CD14-positive monocyte (primary cell): ENCODE results near the gene WDR4. TPM values are rescaled to one million over a fixed set of nuclear protein-coding genes. Genes with fewer than 3 reads are reported as not detected.
A peak's percentile ranks its signal among the peaks of the same experiment; 100 is the strongest.

ENCODE experiments used
- DNase-seq, 3 donors: peaks; one replicate each; pipeline ENCODE4 v3.0.0-alpha.2; 2011 to 2022
- H2AFZ ChIP-seq: 2 replicates; pipeline ENCODE4 v1.6.0; 2012; ENCODE audit warnings: mild to moderate bottlenecking, low read depth, low read length, inconsistent platforms; ENCODE audit not compliant: insufficient read depth, poor library complexity, severe bottlenecking
- H3K27ac ChIP-seq, 2 donors: 1 replicate in 1 of 2; 2 replicates in 1 of 2; pipeline ENCODE4 v1.5.1; 2012 to 2013; ENCODE audit warnings: low read length in 2 of 2, control low read depth in 1 of 2, inconsistent platforms in 1 of 2, low read depth in 1 of 2, mild to moderate bottlenecking in 1 of 2
- H3K27me3 ChIP-seq, 2 donors: one replicate each; pipeline versions ENCODE4 v1.6.0 to v1.6.1; 2011 to 2013; ENCODE audit warnings: low read length in 2 of 2; ENCODE audit not compliant: control insufficient read depth in 2 of 2, insufficient read depth in 2 of 2
- H3K36me3 ChIP-seq, 2 donors: replicated peaks in 1 of 2; 1 replicate in 1 of 2; 2 replicates in 1 of 2; pipeline versions ENCODE4 v1.5.1 to v1.6.1; 2012 to 2013; ENCODE audit warnings: low read length in 2 of 2, control low read depth in 1 of 2, inconsistent platforms in 1 of 2, mild to moderate bottlenecking in 1 of 2; ENCODE audit not compliant: insufficient read depth in 2 of 2, control insufficient read depth in 1 of 2
- H3K4me1 ChIP-seq, 2 donors: 1 replicate in 1 of 2; 2 replicates in 1 of 2; pipeline versions ENCODE4 v1.5.1 to v1.6.1; 2012 to 2013; ENCODE audit warnings: low read length in 2 of 2, control low read depth in 1 of 2, inconsistent platforms in 1 of 2, mild to moderate bottlenecking in 1 of 2, moderate library complexity in 1 of 2; ENCODE audit not compliant: insufficient read depth in 2 of 2, control insufficient read depth in 1 of 2
- H3K4me2 ChIP-seq: replicated peaks from 2 replicates; pipeline ENCODE3; 2012; ENCODE audit warnings: low read length, moderate library complexity, mild to moderate bottlenecking; ENCODE audit not compliant: poor library complexity, severe bottlenecking; ENCODE audit errors: extremely low read depth
- H3K4me3 ChIP-seq, 3 experiments: fragments of 200-600 bp in 1 of 3; sonication (generic) in 1 of 3; replicated peaks in 1 of 3; 1 replicate in 2 of 3; 2 replicates in 1 of 3; pipeline ENCODE4 v1.5.1; 2011 to 2013; ENCODE audit warnings: low read length in 3 of 3, mild to moderate bottlenecking in 3 of 3, control low read depth in 2 of 3, low read depth in 2 of 3, inconsistent platforms in 1 of 3, moderate library complexity in 1 of 3
- H3K79me2 ChIP-seq: 2 replicates; pipeline ENCODE4 v1.6.0; 2012; ENCODE audit warnings: mild to moderate bottlenecking, control low read depth, inconsistent platforms, low read length, moderate library complexity; ENCODE audit not compliant: insufficient read depth
- H3K9ac ChIP-seq: 2 replicates; pipeline ENCODE4 v1.6.0; 2017; ENCODE audit warnings: low read length, mild to moderate bottlenecking; ENCODE audit not compliant: insufficient read depth, poor library complexity, severe bottlenecking
- H3K9me3 ChIP-seq, 2 donors: replicated peaks in 1 of 2; 1 replicate in 1 of 2; 2 replicates in 1 of 2; pipeline versions ENCODE4 v1.5.1 to v1.6.1; 2012 to 2013; ENCODE audit warnings: low read length in 2 of 2, control low read depth in 1 of 2; ENCODE audit not compliant: control insufficient read depth in 1 of 2, insufficient read depth in 1 of 2
- H4K20me1 ChIP-seq: 2 replicates; pipeline ENCODE4 v1.6.0; 2012; ENCODE audit warnings: mild to moderate bottlenecking, low read length, control low read depth, moderate library complexity; ENCODE audit not compliant: insufficient read depth
- H3K27ac Mint-ChIP-seq, 7 donors: one replicate each; pipeline ENCODE4 v1.8.0; 2020; ENCODE audit warnings: mild to moderate bottlenecking in 7 of 7, mixed read lengths in 7 of 7, moderate library complexity in 6 of 7, inconsistent platforms in 2 of 7
- H3K27me3 Mint-ChIP-seq, 3 donors: one replicate each; pipeline ENCODE4 v1.8.0; 2021 to 2022; ENCODE audit warnings: low read depth in 3 of 3, mild to moderate bottlenecking in 3 of 3, mixed read lengths in 3 of 3, moderate library complexity in 3 of 3, inconsistent platforms in 1 of 3
- H3K36me3 Mint-ChIP-seq, 2 donors: one replicate each; pipeline ENCODE4 v1.8.0; 2020; ENCODE audit warnings: mixed read lengths in 2 of 2, inconsistent platforms in 1 of 2, mild to moderate bottlenecking in 1 of 2
- H3K4me1 Mint-ChIP-seq: one replicate; pipeline ENCODE4 v1.8.0; 2020; ENCODE audit warnings: mild to moderate bottlenecking, mixed read lengths
- H3K4me3 Mint-ChIP-seq, 2 donors: one replicate each; pipeline ENCODE4 v1.8.0; 2020; ENCODE audit warnings: mild to moderate bottlenecking in 2 of 2, mixed read lengths in 2 of 2, moderate library complexity in 1 of 2
- H3K9me3 Mint-ChIP-seq, 7 donors: one replicate each; pipeline ENCODE4 v1.8.0; 2020 to 2022; ENCODE audit warnings: mixed read lengths in 7 of 7, mild to moderate bottlenecking in 6 of 7, moderate library complexity in 6 of 7, inconsistent platforms in 2 of 7
- WGBS: methylation state at CpG from one replicate; pipeline ENCODE4 v1.1.5; 2013; ENCODE audit warnings: missing lambda C conversion rate; ENCODE audit not compliant: insufficient coverage; 5-methylcytosine and 5-hydroxymethylcytosine counted together
- intact Hi-C, 2 donors: fragments of 100-400 bp; cut with micrococcal nuclease; formaldehyde crosslinking; loops; one replicate each; pipeline versions ENCODE4 v1.15.0 to v1.15.1; 2023
- polyA plus RNA-seq, 3 donors: library from polyadenylated mRNA; depleted of rRNA in 1 of 3; unstranded in 2 of 3; stranded (reverse) in 1 of 3; fragments of 300-500 nt in 2 of 3; fragments of >200 nt in 1 of 3; fragmentation: Illumina TruSeq in 2 of 3; gene quantifications; 1 replicate in 2 of 3; 2 replicates in 1 of 3; pipeline ENCODE4 v1.2.3, GENCODE V29; 2012 to 2021
- TF ChIP-seq, protein P1 (sequence below): fragments of 200-600 bp; IDR thresholded peaks from one replicate; pipeline ENCODE4 v1.8.0; 2022; ENCODE audit warnings: antibody characterized with exemption, mild to moderate bottlenecking

WDR4 gene
- polyA plus RNA-seq, 3 donors = 2.9 to 7.0 (median 3.6) TPM

DNA sequence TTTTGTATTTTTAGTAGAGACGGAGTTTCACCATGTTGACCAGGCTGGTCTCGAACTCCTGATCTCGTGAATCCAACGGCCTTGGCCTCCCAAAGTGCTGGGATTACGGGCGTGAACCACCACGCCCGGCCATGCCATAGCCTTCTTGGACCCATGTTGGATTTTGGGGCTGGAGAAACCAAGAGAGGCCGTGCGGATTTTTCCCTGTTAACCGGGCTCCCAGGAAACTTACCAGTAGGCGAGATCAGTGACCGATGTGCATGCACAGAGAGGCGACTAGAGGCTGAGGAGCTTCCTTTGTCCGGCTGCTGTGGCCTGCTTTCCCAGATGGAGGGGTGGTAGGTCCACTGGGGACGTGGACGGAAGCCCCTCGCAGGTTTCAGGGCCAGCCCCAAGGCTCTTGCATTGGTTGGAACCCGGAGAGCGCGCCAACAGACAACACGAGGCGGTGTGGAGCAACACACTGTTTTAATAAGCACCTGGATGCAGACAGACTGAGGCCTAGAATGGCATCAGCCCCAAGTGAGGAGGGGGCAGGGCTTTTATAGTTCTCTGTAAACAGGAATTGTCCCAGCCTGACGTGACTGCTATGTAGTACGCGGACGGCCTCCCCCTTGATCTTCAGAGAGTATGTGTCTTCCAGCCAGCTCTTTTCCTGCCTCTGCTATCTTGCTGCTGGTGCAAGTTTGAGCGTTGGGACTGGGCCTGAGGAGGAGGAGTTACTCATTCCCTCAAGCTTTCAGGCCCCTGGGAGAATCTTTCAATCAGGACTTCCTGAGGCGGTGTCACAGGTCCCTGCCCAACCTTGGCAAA is 46.0 kb upstream of the WDR4 start, which contains the start of gene ERVH48-1:
Gene ERVH48-1 (minus strand): TSS at position 517 of the 813 bp plus-strand sequence. CDS start 6,624 bp downstream, outside the sequence.
- WGBS = 97% methylated on average over 25 of the region's 29 CpGs
- Histone ChIP-seq H3K27ac (no peak within 1 kb of the TSS), H3K4me1 (peaks cover 7 to 9% of the 10 kb centered on the region in 2 donors), H3K79me2 (no peaks in the 10 kb centered on the region), H3K27me3 (no peaks in the 10 kb centered on the region), H3K9ac (no peak within 1 kb of the TSS), H3K4me3 (no peak within 1 kb of the TSS), H3K9me3 (no peaks in the 10 kb centered on the region), H4K20me1 (no peaks in the 10 kb centered on the region), H2AFZ (no peak within 1 kb of the TSS), H3K36me3 (no peaks in the 10 kb centered on the region), H3K4me2 (no peak within 1 kb of the TSS)
- H3K27ac Mint-ChIP-seq = peak within 1 kb of the TSS in 3 of 7 donors; percentile 44 to 63 (median 46)
- H3K4me1 Mint-ChIP-seq = peaks cover 13% of the 10 kb centered on the region
- TF ChIP-seq, protein P1, sequence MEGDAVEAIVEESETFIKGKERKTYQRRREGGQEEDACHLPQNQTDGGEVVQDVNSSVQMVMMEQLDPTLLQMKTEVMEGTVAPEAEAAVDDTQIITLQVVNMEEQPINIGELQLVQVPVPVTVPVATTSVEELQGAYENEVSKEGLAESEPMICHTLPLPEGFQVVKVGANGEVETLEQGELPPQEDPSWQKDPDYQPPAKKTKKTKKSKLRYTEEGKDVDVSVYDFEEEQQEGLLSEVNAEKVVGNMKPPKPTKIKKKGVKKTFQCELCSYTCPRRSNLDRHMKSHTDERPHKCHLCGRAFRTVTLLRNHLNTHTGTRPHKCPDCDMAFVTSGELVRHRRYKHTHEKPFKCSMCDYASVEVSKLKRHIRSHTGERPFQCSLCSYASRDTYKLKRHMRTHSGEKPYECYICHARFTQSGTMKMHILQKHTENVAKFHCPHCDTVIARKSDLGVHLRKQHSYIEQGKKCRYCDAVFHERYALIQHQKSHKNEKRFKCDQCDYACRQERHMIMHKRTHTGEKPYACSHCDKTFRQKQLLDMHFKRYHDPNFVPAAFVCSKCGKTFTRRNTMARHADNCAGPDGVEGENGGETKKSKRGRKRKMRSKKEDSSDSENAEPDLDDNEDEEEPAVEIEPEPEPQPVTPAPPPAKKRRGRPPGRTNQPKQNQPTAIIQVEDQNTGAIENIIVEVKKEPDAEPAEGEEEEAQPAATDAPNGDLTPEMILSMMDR = no peak
- no peaks in the 10 kb centered on the region for H3K27me3 Mint-ChIP-seq
- H3K4me3 Mint-ChIP-seq = no peak within 1 kb of the TSS
- H3K36me3 Mint-ChIP-seq = no peaks in the 10 kb centered on the region
- no peak for DNase-seq
- H3K9me3 Mint-ChIP-seq = no peaks in the 10 kb centered on the region
- intact Hi-C loops = loop anchor here in 1 of 2 donors (10.0 kb wide), 1 partner anchor 719 kb away; no protein-coding TSS in a partner anchor

DNA sequence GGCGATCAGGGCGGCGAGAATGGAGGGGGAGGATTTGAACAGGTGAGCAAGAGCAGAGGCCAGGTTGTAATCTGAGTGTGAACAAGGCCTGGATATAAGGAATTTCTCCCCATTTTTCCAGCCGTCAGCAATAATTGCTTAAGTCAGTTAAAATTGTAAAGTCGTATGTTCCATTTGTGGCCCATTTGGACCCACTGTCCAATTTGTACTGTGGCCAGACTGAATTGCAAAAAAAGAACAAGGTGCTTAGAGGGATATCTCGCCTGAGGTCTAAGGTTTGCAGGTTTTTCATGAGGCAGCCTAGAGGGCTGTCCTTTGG is 45.1 kb upstream of the WDR4 start:
- Histone ChIP-seq H3K9ac (no peak overlapping the region), H3K27me3 (no peaks in the 10 kb centered on the region), H4K20me1 (no peaks in the 10 kb centered on the region), H3K27ac (no peak overlapping the region), H3K4me1 (peaks cover 7 to 9% of the 10 kb centered on the region in 2 donors), H2AFZ (no peak overlapping the region), H3K4me3 (no peak overlapping the region), H3K4me2 (no peak overlapping the region), H3K9me3 (no peaks in the 10 kb centered on the region), H3K36me3 (no peaks in the 10 kb centered on the region), H3K79me2 (no peaks in the 10 kb centered on the region)
- intact Hi-C loops = loop anchor here in 1 of 2 donors (10.0 kb wide), 1 partner anchor 720 kb away; no protein-coding TSS in a partner anchor
- Mint-ChIP-seq H3K36me3 (no peaks in the 10 kb centered on the region), H3K4me3 (no peak overlapping the region), H3K27me3 (no peaks in the 10 kb centered on the region), H3K4me1 (peaks cover 13% of the 10 kb centered on the region), H3K27ac (peak overlapping the region in 1 of 7 donors; percentile 44), H3K9me3 (no peaks in the 10 kb centered on the region)
- 100% methylated on average over 1 of the region's 6 CpGs for WGBS
- no peak for DNase-seq
- TF ChIP-seq, protein P1 = no peak
